H9 (cell line): Measurements from ENCODE around the gene CEP112. TPM values are rescaled to one million over a fixed set of nuclear protein-coding genes. Genes with fewer than 3 reads are reported as not detected.

Source experiments
- DNase-seq: peaks from one replicate; pipeline ENCODE4 v3.0.0-alpha.2; 2017
- H2AFZ ChIP-seq: one replicate; pipeline ENCODE4 v1.6.1; 2013; ENCODE audit warnings: mild to moderate bottlenecking, low read length, control low read depth, moderate library complexity
- H2AK5ac ChIP-seq: 2 replicates; pipeline ENCODE4 v1.6.1; 2013; ENCODE audit warnings: low read length, control low read depth, mixed read lengths; ENCODE audit not compliant: insufficient read length
- H2BK120ac ChIP-seq: one replicate; pipeline ENCODE4 v1.6.1; 2013; ENCODE audit warnings: low read depth, mild to moderate bottlenecking, low read length, control low read depth, inconsistent platforms; ENCODE audit not compliant: poor library complexity, severe bottlenecking
- H2BK12ac ChIP-seq: 2 replicates; pipeline ENCODE4 v1.6.1; 2013; ENCODE audit warnings: low read length, control low read depth, mixed read lengths, low read depth; ENCODE audit not compliant: insufficient read length
- H2BK15ac ChIP-seq: 2 replicates; pipeline ENCODE4 v1.6.1; 2013; ENCODE audit warnings: low read depth, low read length, control low read depth
- H2BK20ac ChIP-seq: one replicate; pipeline ENCODE4 v1.6.1; 2013; ENCODE audit warnings: low read depth, mild to moderate bottlenecking, low read length, control low read depth, inconsistent platforms; ENCODE audit not compliant: poor library complexity, severe bottlenecking
- H2BK5ac ChIP-seq: 2 replicates; pipeline ENCODE4 v1.6.1; 2013; ENCODE audit warnings: low read length, control low read depth, mixed read lengths; ENCODE audit not compliant: insufficient read length
- H3K14ac ChIP-seq: 2 replicates; pipeline ENCODE4 v1.6.1; 2013; ENCODE audit warnings: low read length, control low read depth; ENCODE audit not compliant: insufficient read depth
- H3K18ac ChIP-seq: 2 replicates; pipeline ENCODE4 v1.6.1; 2013; ENCODE audit warnings: low read depth, mild to moderate bottlenecking, mixed read lengths, low read length, control low read depth; ENCODE audit not compliant: insufficient read length
- H3K23ac ChIP-seq: 2 replicates; pipeline ENCODE4 v1.6.1; 2013; ENCODE audit warnings: low read length, control low read depth, mixed read lengths, low read depth; ENCODE audit not compliant: insufficient read length
- H3K23me2 ChIP-seq: 2 replicates; pipeline ENCODE4 v1.6.1; 2013; ENCODE audit warnings: low read depth, mild to moderate bottlenecking, mixed read lengths, low read length, control low read depth; ENCODE audit not compliant: insufficient read length, poor library complexity, severe bottlenecking
- H3K27ac ChIP-seq: 2 replicates; pipeline ENCODE4 v1.5.1; 2013; ENCODE audit warnings: low read length, control low read depth, mixed read lengths, low read depth; ENCODE audit not compliant: insufficient read length
- H3K27me3 ChIP-seq: 2 replicates; pipeline ENCODE4 v1.6.1; 2013; ENCODE audit warnings: low read length, control low read depth, inconsistent platforms; ENCODE audit not compliant: insufficient read depth
- H3K4ac ChIP-seq: 2 replicates; pipeline ENCODE4 v1.6.1; 2013; ENCODE audit warnings: low read depth, mild to moderate bottlenecking, control low read depth, inconsistent platforms, low read length, moderate library complexity
- H3K4me1 ChIP-seq: 2 replicates; pipeline ENCODE4 v1.6.1; 2013; ENCODE audit warnings: low read length, control low read depth, inconsistent platforms; ENCODE audit not compliant: insufficient read depth
- H3K4me2 ChIP-seq: 2 replicates; pipeline ENCODE4 v1.6.1; 2013; ENCODE audit warnings: low read length, control low read depth, mixed read lengths; ENCODE audit not compliant: insufficient read length, insufficient read depth
- H3K56ac ChIP-seq: 2 replicates; pipeline ENCODE4 v1.6.1; 2013; ENCODE audit warnings: low read depth, mild to moderate bottlenecking, mixed read lengths, low read length, control low read depth; ENCODE audit not compliant: insufficient read length
- H3K79me1 ChIP-seq: 2 replicates; pipeline ENCODE4 v1.6.1; 2013; ENCODE audit warnings: low read depth, mild to moderate bottlenecking, moderate library complexity, low read length, control low read depth, inconsistent platforms; ENCODE audit not compliant: insufficient read depth, poor library complexity, severe bottlenecking
- H3K79me2 ChIP-seq: 2 replicates; pipeline ENCODE4 v1.6.1; 2013; ENCODE audit warnings: low read length, control low read depth, inconsistent platforms; ENCODE audit not compliant: insufficient read depth
- H3K9ac ChIP-seq: 2 replicates; pipeline ENCODE4 v1.6.1; 2013; ENCODE audit warnings: low read length, control low read depth, mixed read lengths; ENCODE audit not compliant: insufficient read length; ENCODE audit errors: extremely low read depth
- H3K9me3 ChIP-seq: one replicate; pipeline ENCODE4 v1.6.1; 2013; ENCODE audit warnings: low read depth, low read length, inconsistent platforms; ENCODE audit not compliant: control insufficient read depth
- H3T11ph ChIP-seq: one replicate; pipeline ENCODE4 v1.6.1; 2013; ENCODE audit warnings: mild to moderate bottlenecking, low read length, control low read depth, inconsistent platforms
- H4K20me1 ChIP-seq: one replicate; pipeline ENCODE4 v1.6.1; 2013; ENCODE audit not compliant: control insufficient read depth, insufficient read length, insufficient read depth
- H4K5ac ChIP-seq: 2 replicates; pipeline ENCODE4 v1.6.1; 2013; ENCODE audit warnings: low read depth, mild to moderate bottlenecking, mixed read lengths, low read length, control low read depth; ENCODE audit not compliant: insufficient read length
- H4K8ac ChIP-seq: replicated peaks from 2 replicates; pipeline ENCODE4 v1.6.1; 2013; ENCODE audit warnings: low read length, control low read depth, mixed read lengths, low read depth; ENCODE audit not compliant: insufficient read length
- H4K91ac ChIP-seq: 2 replicates; pipeline ENCODE4 v1.6.1; 2013; ENCODE audit warnings: low read depth, mild to moderate bottlenecking, moderate library complexity, mixed read lengths, low read length, control low read depth; ENCODE audit not compliant: insufficient read length
- H3K27ac Mint-ChIP-seq, 3 experiments: 2 replicates in 2 of 3; 3 replicates in 1 of 3; pipeline ENCODE4 v1.8.0; 2020 to 2021; ENCODE audit warnings: mixed read lengths in 3 of 3, mild to moderate bottlenecking in 1 of 3, moderate library complexity in 1 of 3
- H3K27me3 Mint-ChIP-seq: 2 replicates; pipeline ENCODE4 v1.8.0; 2021; ENCODE audit warnings: low read depth, mild to moderate bottlenecking, moderate library complexity, mixed read lengths
- H3K36me3 Mint-ChIP-seq, 3 experiments: 2 replicates in 2 of 3; 3 replicates in 1 of 3; pipeline ENCODE4 v1.8.0; 2020 to 2021; ENCODE audit warnings: low read depth in 3 of 3, mixed read lengths in 3 of 3; ENCODE audit not compliant: insufficient read depth in 1 of 3
- H3K4me1 Mint-ChIP-seq, 2 experiments: 2 replicates each; pipeline ENCODE4 v1.8.0; 2020; ENCODE audit warnings: mixed read lengths in 2 of 2
- H3K4me3 Mint-ChIP-seq, 2 experiments: 2 replicates in 1 of 2; 3 replicates in 1 of 2; pipeline ENCODE4 v1.8.0; 2020 to 2021; ENCODE audit warnings: mild to moderate bottlenecking in 2 of 2, mixed read lengths in 2 of 2, moderate library complexity in 1 of 2
- H3K9me3 Mint-ChIP-seq, 2 experiments: 2 replicates in 1 of 2; 3 replicates in 1 of 2; pipeline ENCODE4 v1.8.0; 2020; ENCODE audit warnings: mild to moderate bottlenecking in 2 of 2, mixed read lengths in 2 of 2, moderate library complexity in 1 of 2
- CTCF ChIP-seq: fragments of 200-600 bp; sonication (generic); conservative IDR thresholded peaks from 3 replicates; pipeline ENCODE4 v1.8.0; 2021; ENCODE audit warnings: antibody characterized with exemption, mild to moderate bottlenecking
- total RNA-seq: library from RNA; stranded (reverse); gene quantifications from 2 replicates; pipeline ENCODE4 v1.2.1, GENCODE V29; 2021

Gene CEP112
- total RNA-seq, 1 experiment from 2014 or later, result 5.4 TPM

- H3K56ac ChIP-seq, result no peak overlapping the region
- no peak overlapping the region for H2BK5ac ChIP-seq
- H3K79me2 ChIP-seq, result no peaks in the 10 kb centered on the region
- H3K14ac ChIP-seq, result no peak overlapping the region
- Mint-ChIP-seq H3K27me3 (peaks cover 8% of the 10 kb centered on the region), H3K36me3 (no peaks in the 10 kb centered on the region), H3K4me1 (peaks cover 24 to 25% of the 10 kb centered on the region in 2 experiments), H3K9me3 (no peaks in the 10 kb centered on the region), H3K27ac (no peak overlapping the region), H3K4me3 (no peak overlapping the region)
- H3K23me2 ChIP-seq, result no peaks in the 10 kb centered on the region
- H3K18ac ChIP-seq, result no peak overlapping the region
- no peak overlapping the region for H4K91ac ChIP-seq
- no peaks in the 10 kb centered on the region for H4K20me1 ChIP-seq
- no peak overlapping the region for H2BK20ac ChIP-seq
- H4K5ac ChIP-seq, result no peak overlapping the region
- no peak overlapping the region for H2BK120ac ChIP-seq
- no peak overlapping the region for H3K4ac ChIP-seq
- no peak overlapping the region for H3K4me2 ChIP-seq
- no peak overlapping the region for H2AK5ac ChIP-seq
- H2BK12ac ChIP-seq, result no peak overlapping the region
- H2BK15ac ChIP-seq, result no peak overlapping the region
- no peaks in the 10 kb centered on the region for H3K79me1 ChIP-seq
- H4K8ac ChIP-seq, result no peak overlapping the region
- DNase-seq, result no peak
- H3K4me1 ChIP-seq, result peaks cover 2% of the 10 kb centered on the region; the same call in 1 of the 2 replicates
- no peak overlapping the region for H2AFZ ChIP-seq
- no peaks in the 10 kb centered on the region for H3K27me3 ChIP-seq
- no peak for TF ChIP-seq CTCF
- H3K27ac ChIP-seq, result no peak overlapping the region
- H3K23ac ChIP-seq, result no peak overlapping the region
- no peaks in the 10 kb centered on the region for H3K9me3 ChIP-seq
- no peak overlapping the region for H3K9ac ChIP-seq
- H3T11ph ChIP-seq, result no peak overlapping the region
Measured at GRCh38 chr17:65901394-65901793, 290.5 kb downstream of the CEP112 start.
